LNCAP (cell line): ENCODE measurements around the gene TRIM2.

Experiments used
- TF ChIP-seq, protein P1 (sequence below): fragments of 450-650 bp; IDR thresholded peaks from 2 replicates; pipeline ENCODE4 v1.5.1; 2017; ENCODE audit warnings: mild to moderate bottlenecking

Gene TRIM2

DNA sequence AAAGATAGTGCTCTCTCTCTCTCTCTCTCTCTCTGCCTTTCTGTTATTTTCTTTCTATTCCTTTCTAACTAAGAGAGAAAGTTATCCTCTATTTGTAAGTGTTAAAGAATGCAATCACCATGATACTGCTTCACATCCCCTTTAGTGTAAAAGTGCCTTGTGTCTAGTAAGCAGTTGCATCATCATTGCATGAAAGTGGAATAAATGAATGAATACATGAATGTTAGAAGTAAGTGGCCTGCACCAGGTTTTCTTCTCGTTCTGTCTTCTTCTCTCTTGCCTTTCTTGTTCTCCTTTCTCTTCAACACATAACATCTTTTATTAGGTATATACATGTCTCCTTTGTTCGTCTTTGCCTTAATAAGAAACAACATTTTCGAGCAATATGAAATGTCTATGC, 35.2 kb downstream of the TRIM2 start:
- TF ChIP-seq, protein P1, sequence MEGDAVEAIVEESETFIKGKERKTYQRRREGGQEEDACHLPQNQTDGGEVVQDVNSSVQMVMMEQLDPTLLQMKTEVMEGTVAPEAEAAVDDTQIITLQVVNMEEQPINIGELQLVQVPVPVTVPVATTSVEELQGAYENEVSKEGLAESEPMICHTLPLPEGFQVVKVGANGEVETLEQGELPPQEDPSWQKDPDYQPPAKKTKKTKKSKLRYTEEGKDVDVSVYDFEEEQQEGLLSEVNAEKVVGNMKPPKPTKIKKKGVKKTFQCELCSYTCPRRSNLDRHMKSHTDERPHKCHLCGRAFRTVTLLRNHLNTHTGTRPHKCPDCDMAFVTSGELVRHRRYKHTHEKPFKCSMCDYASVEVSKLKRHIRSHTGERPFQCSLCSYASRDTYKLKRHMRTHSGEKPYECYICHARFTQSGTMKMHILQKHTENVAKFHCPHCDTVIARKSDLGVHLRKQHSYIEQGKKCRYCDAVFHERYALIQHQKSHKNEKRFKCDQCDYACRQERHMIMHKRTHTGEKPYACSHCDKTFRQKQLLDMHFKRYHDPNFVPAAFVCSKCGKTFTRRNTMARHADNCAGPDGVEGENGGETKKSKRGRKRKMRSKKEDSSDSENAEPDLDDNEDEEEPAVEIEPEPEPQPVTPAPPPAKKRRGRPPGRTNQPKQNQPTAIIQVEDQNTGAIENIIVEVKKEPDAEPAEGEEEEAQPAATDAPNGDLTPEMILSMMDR = no peak

- TF ChIP-seq, protein P1 = no peak
Observed at GRCh38 chr4:153241295-153241694, 37.1 kb downstream of the TRIM2 start.

DNA sequence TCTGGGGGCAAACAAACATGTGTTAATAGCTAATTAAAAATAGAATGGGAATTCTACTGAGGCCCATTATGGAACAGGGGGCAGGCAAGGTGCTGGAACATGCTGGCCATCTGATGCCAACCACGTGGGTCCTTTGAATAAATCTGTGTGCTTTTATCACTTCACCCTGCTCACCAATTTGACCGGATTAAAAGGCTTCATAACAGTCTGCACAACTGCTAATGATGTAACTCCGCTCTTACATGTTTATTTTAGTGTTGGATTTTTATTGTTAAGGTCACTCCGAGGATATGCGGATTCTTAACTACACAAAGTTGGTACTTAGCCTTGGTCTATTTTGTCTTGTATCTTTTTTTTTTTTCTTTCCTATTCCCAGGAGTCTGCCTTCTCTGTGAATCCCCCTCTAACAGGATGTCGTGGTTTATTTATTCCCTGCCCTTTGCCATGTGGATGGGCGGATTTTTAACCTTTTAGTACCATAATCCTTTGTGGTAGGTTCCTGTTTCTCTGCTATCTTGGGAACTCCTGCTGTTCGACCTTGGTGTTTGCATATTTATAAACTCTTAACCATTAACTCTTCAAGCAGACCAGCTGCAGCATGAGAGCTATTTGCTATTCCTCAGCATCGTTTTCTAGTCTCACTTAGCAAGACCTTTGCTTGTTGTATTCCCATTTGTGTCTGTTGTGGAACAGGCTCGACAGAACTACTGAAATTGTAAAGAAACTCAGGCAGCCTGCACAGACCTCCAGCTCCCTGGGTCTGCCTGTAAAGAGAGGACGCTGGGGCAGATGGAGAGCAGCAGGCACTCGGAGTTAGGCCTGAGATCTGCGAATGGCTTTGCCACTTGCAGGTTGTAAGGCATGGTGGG, 38.0 kb downstream of the TRIM2 start:
- TF ChIP-seq, protein P1 = no peak

DNA sequence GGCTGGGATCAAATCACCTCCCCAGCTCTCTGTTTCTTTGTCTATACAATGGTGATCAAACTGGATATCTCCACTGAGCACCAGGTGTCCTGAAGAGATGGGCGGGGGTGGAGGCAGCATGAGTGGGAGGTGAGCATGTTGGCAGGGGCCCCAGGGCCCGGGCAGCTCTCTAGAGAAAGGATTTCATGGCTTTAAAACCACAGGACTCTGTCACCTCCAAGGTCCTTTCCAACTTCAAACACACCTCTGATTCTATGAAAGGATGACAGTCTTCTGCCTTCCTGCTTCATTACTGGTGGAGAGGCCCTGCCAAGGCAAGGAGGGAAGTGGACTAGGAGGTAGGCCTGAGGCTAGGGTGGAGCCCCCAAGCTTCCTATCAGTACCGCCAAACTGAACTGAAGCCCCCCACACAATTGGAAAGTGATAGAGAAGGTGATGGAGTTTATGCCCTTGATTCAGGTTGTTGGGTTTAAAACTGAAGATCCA, 38.6 kb downstream of the TRIM2 start:
- TF ChIP-seq, protein P1 = no peak

DNA sequence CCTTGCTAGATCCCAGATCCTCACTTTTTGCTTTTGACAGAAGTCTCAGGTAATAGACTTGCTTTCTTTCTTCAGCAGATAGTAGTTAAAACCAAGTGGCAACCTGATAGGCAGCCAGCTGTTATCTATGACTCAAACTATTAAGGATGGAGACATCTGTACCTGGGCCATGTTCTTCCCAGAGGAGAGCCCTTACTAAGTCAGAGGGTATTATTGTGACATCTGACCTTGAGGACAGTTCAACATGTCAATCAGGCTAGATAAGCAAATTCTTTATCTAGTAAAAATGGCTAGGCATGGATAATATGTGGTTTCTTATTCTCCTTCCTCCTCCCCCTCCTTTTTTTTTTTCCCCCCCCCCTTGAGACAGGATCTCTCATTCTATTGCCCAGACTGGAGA, 39.2 kb downstream of the TRIM2 start:
- TF ChIP-seq, protein P1 = no peak

GRCh38 chr4:153244969-153245368, 40.7 kb downstream of the TRIM2 start:
- TF ChIP-seq, protein P1 = no peak

GRCh38 chr4:153245775-153246174, 41.5 kb downstream of the TRIM2 start:
- TF ChIP-seq, protein P1 = no peak
